ENCODE measurements around the gene APLP2.
"Not testable (repeated sequence)": the region's sequence is repeated elsewhere in the genome, so short reads cannot be mapped to it uniquely, and the experiment has no call there.

APLP2 gene

DNA sequence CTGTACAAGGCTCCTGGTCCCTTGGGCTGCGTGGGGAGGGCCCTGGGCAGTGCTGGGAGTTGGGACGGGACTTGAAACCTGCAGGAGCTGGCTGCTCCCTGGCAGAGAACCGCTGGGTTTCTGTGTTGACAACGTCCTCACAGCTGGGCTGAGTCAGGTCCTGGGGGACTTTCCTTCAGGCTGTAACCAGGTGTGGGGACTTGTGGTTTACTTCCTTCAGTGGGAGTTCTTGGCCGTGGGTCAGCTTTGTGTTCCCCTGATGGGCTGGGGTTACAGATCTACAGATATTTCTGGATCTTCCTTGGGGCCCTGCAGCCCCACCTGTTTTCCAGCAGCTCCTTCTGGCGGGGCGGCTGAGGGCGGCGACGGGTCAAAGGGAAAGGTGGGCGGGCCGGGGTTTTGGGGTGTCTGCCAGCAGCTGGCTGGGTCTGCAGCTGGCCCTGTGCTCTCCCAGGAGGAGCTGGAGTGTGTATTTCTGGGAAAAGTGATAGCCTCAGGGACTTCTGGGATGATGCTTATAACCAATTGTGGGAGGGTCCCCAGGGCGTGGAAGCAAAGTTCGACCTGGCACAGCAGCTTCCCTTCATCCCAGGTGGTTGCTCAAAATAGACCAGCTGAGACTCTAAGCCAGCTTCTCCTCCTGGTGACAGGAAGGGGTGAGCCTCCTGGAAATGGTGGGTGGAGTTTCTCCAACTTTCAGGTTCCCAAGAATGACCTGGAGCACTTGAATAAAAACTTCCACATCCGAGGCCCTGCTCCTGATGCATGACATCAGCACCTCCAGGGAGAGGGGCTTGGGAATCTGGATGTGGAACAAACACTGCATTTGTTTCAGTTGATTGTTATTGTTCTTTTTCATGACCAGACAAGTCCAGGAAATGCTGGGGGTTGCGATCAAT, 109.0 kb downstream of the APLP2 start:
- DNase-seq, result no peak

DNA sequence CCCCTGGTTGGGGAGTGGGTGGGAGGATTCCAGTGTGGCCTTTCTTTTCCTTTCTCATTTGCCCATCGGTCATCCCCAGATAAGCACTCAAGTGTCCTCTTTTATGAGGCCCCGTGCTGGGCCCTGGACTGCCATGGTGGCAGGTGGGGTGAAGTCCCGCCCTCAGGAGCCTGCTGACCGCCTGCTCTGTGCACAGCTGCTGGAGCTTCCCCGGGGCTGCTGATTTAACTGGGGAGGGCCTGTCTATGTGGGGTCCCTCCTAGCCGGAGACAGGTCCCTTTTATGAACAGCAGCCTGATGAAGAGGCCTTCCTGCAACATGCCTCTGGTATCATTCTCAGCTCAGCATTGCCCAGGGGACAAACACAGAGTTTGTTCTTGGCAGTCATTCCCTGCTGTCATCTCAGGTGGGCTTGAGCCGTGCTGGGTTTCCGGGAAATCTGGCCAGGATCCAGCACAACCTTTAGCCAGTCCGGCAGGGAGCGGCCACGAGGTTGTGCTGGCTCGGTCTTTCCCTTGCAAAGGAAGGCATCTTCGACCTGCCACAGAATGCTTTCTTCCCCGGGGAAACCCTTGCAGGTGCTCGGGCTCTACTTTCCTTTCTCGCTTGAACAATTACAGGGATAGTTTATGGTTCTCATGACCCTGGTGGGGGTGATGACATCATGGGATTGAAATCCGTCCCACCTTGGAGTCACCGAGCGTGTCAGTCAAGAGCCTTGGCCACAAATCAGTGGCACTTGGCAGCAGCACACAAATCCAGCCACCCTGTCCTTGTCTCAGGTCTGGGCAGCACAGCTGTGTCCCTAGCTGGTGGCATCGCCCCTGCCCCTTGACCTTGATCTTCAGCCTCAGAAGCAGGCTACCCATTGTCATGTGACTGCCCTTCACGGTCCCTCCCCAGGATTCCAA, 110.0 kb downstream of the APLP2 start:
- no peak for DNase-seq

DNA sequence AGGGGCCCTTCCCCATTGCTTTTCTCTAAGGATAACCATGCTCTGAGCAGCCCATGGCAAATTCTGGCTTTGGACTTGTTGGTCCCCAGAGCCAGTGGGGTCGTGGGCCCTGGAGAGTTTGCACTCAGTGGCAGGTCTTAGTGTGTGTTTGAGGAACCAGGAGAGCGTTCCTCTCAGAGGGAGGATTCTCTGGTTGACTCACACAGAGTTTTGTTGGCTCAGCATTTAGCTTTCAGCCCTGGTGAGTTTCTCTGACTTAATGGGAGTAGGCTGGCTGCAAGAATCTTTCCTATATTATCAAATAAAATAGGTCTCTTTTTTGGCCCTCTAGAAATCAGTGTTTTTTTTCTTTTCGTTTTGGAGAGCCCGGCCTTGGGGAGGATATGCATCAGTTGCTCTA, 110.8 kb downstream of the APLP2 start:
- no peak for DNase-seq

DNA sequence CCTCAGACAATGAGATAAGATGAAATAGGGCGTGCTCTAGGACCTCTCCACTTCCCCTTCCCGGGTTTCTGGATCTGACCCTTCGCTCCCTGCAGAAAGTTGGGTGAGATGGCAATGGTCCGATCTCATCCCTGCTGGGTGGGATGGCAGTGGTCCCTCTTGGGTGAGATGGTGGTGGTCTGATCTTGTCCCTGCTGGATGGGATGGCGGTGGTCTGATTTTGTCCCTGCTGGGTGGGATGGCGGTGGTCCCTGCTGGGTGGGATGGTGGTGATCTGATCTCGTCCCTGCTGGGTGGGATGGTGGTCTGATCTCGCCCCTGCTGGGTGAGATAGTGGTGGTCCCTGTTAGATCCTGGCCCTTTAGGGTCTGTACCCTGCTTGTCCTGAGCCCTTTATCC, 111.2 kb downstream of the APLP2 start:
- DNase-seq, result no peak

DNA sequence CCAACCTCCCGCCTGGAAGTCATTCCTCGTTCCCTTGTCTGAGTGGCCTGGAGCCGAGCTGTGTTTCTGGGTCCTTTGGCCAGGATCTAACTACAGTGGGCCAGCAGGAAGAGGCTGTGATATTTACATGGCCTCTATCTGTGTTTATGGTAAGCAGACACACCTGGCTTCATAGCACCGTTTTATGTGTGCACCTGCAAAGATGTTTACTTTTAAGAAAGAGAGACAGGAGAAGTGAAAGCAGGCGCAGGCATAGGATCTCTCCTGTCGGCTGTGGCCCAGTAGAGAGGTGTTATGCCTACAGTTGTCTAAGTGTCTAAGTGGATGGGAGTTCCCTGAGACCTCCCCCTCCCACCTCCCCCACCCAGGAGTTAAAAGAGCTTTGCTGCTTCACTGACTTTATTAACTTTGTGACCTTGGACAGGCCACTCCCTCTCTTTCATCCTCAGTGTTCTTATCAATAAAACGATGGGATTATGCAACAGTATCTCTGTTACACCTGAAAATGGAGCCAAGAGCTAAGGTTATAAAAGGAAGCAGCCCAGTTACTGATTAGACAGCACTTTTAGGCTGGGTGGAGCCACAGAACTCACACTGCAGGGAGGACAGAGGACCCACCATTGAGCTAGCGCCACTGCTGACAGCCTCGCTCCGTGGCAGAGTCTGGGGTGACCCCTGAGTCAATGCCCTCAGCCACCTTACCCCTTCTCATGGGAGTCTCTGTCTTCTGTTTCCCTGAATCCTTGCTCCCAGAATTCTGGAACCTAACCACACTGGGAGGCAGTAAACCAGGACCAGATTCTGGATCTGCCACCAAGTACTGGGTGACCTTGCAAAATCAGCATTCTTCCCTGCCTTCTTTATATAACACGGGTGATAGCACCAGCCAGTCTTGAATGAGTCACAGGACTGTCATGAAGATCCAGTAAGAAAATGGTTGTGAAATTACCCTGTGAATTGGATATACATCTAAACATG, 111.9 kb downstream of the APLP2 start:
- no peak for DNase-seq

DNA sequence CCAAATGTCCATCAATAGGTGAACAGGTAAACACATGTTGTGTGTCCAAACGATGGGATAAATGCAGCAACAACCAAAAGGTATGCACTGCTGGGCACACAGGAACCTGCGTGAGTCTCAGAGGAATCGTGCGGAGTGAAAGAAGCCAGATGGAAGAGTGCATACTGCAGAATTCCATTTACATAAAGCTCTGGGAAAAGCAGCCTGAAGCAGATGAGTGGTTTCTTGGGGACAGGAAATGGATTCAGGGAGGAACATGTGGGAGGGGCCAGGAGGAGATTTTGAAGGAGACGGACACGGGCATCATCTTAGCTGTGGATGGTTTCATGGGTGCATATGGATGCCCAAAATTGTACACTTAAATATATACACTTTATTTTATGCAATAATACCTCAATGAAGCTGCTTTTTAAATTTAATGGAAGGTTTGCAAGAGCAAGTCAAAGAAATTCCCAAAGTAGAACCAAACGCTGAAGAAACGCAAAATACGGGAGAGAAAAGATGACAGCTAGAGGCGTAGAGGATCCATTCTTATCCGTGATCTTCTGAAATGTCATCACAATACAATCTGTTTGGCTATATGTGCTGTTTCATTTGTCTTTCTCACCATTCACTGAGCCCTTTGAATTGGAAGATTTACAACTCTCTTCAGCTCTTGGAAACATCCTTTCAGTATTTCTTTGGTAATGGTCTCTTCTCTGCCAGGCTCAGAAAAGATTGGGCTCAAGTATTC, 114.3 kb downstream of the APLP2 start:
- DNase-seq, result no peak

DNA sequence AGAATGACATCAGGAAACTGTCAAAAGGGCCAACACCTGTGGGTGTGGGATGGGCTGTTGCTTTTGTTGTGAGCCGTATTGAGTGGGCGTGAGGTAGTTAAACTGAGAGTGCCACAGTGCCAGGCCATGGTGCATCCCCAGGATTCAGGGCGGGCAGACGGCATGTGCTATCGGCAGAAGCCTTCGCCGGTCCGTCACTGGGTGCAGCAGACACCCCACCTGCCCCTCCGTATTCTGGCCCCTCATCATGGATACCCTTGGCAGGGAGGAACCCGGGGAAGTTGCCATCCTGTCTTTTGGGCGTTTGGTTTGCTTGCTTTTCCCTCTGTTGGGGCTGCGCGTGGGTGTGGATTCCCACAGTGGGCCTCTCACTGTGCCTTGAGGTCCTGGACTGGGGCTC, 117.4 kb downstream of the APLP2 start:
- no peak for DNase-seq

DNA sequence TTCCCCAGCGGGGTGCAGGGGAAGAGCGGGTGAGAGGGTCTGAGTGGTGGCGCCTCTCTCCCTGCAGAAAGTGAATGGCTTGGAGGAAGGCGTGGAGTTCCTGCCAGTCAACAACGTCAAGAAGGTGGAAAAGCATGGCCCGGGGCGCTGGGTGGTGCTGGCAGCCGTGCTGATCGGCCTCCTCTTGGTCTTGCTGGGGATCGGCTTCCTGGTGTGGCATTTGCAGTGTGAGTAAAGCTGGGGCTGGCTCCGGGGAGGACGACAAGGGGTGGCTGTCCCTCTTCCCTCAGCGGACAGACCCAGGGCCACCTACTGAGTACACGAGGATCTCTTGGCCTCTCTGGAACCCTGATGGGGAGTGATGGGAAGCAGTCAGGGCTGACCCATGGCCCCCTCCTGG, 118.4 kb downstream of the APLP2 start:
- no peak for DNase-seq

DNA sequence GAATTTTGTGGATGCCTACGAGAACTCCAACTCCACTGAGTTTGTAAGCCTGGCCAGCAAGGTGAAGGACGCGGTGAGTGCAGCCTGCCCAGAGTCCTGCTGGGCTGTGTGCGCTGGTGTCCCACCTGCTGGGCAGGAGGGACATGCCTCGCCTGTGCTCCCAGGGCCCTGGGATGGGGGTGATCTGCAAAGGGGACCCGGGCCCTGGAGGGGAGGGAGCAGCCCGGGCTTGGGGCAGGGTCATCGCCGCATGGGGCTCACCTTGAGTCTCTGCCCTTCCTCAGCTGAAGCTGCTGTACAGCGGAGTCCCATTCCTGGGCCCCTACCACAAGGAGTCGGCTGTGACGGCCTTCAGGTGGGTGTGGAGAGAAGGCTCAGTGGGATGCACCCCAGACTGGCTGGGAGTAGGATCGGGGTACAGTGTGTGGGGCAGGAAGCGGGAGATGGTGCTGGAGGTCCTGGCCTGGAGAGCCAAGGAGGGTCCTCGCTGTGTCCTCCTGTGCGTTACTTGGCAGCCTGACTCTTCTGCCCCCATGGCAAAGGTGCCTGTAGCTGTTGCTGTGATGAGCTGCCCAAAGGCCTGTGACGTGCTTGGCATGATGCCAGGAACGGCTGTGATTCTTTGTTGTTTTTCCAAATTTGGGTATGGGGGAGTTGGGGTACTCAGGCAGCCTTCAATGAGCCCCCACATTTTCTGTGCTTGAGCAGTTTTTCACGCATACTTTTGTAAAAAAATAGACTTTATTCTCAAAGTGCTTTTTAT, 119.1 kb downstream of the APLP2 start:
- no peak for DNase-seq

DNA sequence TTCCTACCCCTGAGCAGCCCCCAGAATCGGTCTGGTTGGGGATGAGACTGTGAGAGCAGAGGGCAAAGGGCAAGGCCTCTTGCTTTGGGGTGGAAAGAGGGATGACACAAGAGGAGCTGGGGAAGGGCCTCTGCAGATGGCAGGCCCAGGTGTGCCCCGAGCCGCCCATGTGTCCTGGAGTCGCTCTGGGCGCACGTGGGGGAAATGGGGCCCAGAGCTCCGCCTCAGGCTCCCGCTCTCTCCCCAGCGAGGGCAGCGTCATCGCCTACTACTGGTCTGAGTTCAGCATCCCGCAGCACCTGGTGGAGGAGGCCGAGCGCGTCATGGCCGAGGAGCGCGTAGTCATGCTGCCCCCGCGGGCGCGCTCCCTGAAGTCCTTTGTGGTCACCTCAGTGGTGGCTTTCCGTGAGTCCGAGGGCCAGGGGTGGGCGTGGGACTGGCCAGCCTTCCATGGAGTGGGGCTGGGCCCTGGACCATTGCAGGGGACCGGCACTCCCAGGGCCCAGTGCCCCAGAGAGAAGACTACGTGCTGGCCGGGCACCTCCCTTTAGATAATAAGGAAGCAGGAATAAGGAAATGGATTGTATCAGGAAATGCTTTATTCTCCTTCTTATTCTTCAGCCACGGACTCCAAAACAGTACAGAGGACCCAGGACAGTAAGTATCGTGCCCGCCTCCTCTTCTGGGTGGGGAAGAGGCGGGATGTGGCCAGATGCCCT, 120.0 kb downstream of the APLP2 start:
- no peak for DNase-seq

DNA sequence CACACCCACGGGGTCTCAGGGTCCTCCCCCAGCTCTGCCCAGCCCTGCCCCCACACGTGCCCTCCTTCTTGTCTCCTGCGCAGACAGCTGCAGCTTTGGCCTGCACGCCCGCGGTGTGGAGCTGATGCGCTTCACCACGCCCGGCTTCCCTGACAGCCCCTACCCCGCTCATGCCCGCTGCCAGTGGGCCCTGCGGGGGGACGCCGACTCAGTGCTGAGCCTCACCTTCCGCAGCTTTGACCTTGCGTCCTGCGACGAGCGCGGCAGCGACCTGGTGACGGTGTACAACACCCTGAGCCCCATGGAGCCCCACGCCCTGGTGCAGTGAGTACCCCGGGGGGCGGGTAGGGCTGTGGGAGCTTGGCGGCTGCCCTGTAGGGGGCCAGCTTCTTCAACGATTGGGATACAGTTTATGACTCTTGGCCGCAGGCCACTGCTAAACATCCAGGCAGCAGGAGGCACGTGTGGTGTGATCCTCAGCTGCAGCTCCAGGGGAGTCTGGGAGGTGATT, 120.7 kb downstream of the APLP2 start:
- no peak for DNase-seq

DNA sequence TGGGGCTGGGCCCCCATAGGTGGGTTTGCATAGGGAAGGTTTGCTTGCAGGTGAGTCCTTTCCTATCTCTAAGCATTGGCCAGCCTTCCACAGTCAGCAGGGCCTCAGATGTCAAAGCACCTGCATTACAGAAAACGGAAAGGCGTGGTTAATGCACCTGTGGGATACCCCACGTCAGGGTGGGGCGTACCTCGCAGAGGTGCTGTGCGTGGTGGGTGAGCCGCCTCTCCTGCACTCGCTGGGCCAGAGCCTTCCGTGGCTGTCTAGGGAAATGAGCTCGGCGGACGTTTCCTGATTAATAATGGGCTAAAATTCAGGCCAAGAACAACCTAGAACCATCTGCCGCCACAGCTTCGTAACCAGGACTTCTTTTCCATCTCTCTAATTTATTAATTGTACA, 122.2 kb downstream of the APLP2 start:
- no peak for DNase-seq

DNA sequence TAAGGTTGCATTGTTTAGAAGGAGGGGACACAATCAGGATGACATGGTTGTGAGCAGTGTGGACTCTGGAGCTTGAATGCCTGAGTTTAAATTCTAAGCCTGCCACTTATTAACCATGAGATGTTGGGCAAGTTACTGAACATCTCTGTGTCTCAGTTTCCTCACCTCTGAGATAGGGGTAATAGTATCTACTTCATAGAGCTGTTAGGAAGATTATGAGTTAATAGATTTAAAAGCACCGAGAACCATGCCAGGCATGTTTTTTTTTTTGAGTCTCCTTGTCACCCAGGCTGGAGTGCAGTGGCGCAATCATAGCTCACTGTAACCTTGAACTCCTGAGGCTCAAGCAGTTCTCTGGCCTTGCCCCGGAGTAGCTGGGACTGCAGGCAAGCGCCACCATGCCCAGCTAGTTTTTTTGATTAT, 123.2 kb downstream of the APLP2 start:
- no peak for DNase-seq

DNA sequence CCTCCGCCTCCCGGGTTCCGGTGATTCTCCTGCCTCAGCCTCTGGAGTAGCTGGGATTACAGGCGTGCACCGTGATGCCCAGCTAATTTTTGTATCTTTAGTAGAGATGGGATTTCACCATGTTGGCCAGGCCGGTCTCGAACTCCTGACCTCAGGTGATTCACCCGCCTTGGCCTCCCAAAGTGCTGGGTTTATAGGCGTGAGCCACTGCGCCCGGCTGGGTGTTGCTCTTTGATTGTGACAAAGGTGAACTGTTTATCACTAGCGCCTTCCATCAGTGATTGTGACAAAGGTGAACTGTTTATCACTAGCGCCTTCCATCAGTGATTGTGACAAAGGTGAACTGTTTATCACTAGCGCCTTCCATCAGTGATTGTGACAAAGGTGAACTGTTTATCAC, 123.9 kb downstream of the APLP2 start:
- not testable (repeated sequence) for DNase-seq
